GM21576 (cell line): ENCODE results near the gene CCDC33.

Experiments
- ATAC-seq: cut with Tn5 transposase; IDR thresholded peaks from one replicate; pipeline ENCODE4 v1.9.1; 2021; ENCODE audit warnings: mild to moderate bottlenecking, moderate library complexity; ENCODE audit not compliant: unreplicated experiment

Gene CCDC33

GRCh38 chr15:74281147-74282133 lies 45.3 kb downstream of the CCDC33 start:
- ATAC-seq, result no peak

GRCh38 chr15:74283368-74283767 lies 47.2 kb downstream of the CCDC33 start:
- no peak for ATAC-seq

- no peak for ATAC-seq
Observed at GRCh38 chr15:74289671-74290070, 53.5 kb downstream of the CCDC33 start.

GRCh38 chr15:74290645-74291044 lies 54.5 kb downstream of the CCDC33 start:
- ATAC-seq, result no peak

- ATAC-seq, result no peak
Observed at GRCh38 chr15:74291101-74292071, 55.3 kb downstream of the CCDC33 start.

GRCh38 chr15:74293021-74293810 lies 57.1 kb downstream of the CCDC33 start:
- ATAC-seq, result no peak

GRCh38 chr15:74294010-74294409 lies 57.9 kb downstream of the CCDC33 start:
- no peak for ATAC-seq

- ATAC-seq, result no peak
Observed at GRCh38 chr15:74295800-74296199, 59.7 kb downstream of the CCDC33 start.

GRCh38 chr15:74297887-74298286 lies 61.8 kb downstream of the CCDC33 start:
- ATAC-seq, result no peak

GRCh38 chr15:74300057-74300795 lies 64.1 kb downstream of the CCDC33 start:
- no peak for ATAC-seq

- ATAC-seq, result no peak
Observed at GRCh38 chr15:74301583-74302361, 65.6 kb downstream of the CCDC33 start.

GRCh38 chr15:74302821-74303359 lies 66.8 kb downstream of the CCDC33 start:
- ATAC-seq, result no peak

GRCh38 chr15:74303741-74304309 lies 67.7 kb downstream of the CCDC33 start:
- no peak for ATAC-seq

GRCh38 chr15:74304431-74304830 lies 68.3 kb downstream of the CCDC33 start:
- no peak for ATAC-seq

- no peak for ATAC-seq
Observed at GRCh38 chr15:74305687-74306086, 69.6 kb downstream of the CCDC33 start.

GRCh38 chr15:74306781-74307217 lies 70.7 kb downstream of the CCDC33 start:
- no peak for ATAC-seq

- no peak for ATAC-seq
Observed at GRCh38 chr15:74307827-74308811, 72.0 kb downstream of the CCDC33 start.
